HepG2 (cell line): ENCODE results near the gene MPLKIP.
"Not testable (repeated sequence)": the region's sequence is repeated elsewhere in the genome, so short reads cannot be mapped to it uniquely, and the experiment has no call there.

Experiments
- REST ChIP-seq, 2 experiments: IDR thresholded peaks; 2 replicates each; pipeline ENCODE4 v1.6.1; 2011 to 2012; ENCODE audit warnings: low read length in 2 of 2, borderline replicate concordance in 1 of 2, low read depth in 1 of 2, mild to moderate bottlenecking in 1 of 2, moderate library complexity in 1 of 2
- TBL1XR1 ChIP-seq: fragments of 150-350 bp; IDR thresholded peaks from 2 replicates; pipeline ENCODE4 v1.6.1; 2014; ENCODE audit warnings: borderline replicate concordance, low read length; ENCODE audit not compliant: partially characterized antibody

- not testable (repeated sequence) for TF ChIP-seq REST (IDR thresholded peaks at IDR 0.05; ENCODE audit: borderline replicate concordance in 1 of 2, low read depth in 1 of 2, low read length in 2 of 2); TBL1XR1
Observed at GRCh38 chr7:40122100-40122939, 12.1 kb downstream of the MPLKIP start.
